HG03521 (cell line): Measurements from ENCODE around the gene HMG20A.
A peak's percentile ranks its signal among the peaks of the same experiment; 100 is the strongest.
"Not testable (repeated sequence)": the region's sequence is repeated elsewhere in the genome, so short reads cannot be mapped to it uniquely, and the experiment has no call there.

Experiments used
- ATAC-seq: cut with Tn5 transposase; IDR thresholded peaks from one replicate; pipeline ENCODE4 v1.9.1; 2021; ENCODE audit warnings: mild to moderate bottlenecking, moderate library complexity; ENCODE audit not compliant: unreplicated experiment

HMG20A gene

DNA sequence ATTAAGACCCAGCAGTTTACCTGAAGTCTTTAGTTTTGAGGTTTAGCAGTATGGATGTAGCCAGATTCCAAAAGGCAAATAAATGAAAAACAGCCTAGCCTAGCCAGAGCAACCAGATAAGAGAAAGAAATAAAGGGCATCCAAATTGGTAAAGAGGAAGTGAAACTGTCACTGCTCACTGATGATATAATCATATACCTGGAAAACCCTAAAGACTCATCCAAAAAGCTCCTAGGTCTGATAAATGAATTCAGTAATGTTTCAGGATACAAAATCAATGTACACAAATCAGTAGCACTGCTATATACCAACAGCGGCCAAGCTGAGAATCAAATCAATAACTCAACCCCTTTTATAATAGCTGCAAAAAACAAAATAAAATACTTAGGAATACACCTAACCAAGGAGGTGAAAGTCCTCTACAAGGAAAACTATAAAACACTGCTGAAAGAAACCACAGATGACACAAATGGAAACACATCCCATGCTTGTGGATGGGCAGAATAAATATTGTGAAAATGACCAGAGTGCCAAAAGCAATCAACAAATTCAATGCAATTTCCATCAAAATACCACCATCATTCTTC is 14.4 kb upstream of the HMG20A start:
- not testable (repeated sequence) for ATAC-seq

DNA sequence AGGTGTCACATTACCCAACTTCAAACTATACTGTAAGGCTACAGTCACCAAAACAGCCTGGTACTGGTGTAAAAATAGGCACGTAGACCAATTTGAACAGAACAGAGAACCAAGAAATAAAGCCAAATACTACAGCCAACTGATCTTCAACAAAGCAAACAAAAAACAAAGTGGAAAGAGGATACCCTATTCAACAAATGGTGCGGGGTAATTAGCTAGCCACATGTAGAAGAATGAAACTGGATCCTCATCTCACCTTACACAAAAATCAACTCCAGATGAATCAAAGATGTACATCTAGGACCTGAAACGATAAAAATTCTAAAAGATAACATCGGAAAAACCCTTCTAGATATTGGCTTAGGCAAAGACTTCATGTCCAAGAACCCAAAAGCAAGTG is 13.8 kb upstream of the HMG20A start:
- ATAC-seq = no peak

DNA sequence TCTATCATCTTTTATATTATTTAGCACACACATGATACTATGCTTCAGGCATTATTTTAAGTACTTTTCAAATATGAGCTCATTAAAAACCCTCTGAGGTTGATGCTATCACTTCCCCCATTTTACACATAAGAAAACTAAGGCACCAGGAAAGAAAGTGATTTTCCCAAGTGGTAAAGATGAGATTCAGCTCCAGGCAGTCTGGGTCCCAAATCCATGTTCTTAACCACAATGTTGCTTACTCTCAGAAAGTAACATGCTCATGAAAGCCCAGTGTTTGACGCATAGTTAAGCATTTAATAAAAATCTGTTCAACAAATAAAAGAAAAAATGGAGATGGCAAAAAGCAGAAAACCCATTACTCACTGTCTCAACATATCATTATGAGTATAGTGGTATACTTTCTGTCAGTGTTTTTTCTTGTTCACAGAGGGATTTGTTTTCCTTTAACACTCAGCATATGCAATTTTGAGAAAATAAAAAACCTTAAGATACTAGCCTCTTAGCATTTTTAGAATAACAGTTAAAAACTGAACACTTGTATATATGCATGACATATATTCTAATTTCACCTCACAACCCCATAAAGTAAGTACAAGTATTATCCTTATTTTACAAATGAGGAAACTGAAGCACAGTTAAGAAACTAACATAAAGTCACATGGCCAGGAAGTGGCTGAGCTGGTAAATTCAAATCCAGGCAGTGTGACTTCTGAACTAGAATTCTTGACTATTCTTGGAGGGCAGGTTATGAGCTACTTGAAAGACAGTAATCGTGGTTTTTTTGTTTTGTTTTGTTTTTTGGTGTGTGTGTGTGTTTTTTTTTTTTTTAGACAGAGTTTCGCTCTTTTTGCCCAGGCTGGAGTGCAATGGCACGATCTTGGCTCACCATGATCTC is 11.2 kb upstream of the HMG20A start:
- peak; percentile 64 for ATAC-seq

DNA sequence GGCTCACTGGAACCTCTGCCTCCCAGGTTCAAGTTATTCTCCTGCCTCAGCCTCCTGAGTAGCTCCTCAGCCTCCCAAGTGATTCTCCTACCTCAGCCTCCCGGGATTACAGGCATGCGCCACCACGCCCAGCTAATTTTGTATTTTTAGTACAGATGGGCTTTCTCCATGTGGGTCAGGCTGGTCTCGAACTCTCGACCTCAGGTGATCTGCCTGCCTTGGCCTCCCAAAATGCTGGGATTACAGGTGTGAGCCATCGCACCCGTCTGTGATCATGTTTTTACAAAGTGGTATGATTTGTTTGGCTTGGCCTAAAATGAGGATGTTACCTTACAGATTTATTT is 10.6 kb upstream of the HMG20A start:
- not testable (repeated sequence) for ATAC-seq

DNA sequence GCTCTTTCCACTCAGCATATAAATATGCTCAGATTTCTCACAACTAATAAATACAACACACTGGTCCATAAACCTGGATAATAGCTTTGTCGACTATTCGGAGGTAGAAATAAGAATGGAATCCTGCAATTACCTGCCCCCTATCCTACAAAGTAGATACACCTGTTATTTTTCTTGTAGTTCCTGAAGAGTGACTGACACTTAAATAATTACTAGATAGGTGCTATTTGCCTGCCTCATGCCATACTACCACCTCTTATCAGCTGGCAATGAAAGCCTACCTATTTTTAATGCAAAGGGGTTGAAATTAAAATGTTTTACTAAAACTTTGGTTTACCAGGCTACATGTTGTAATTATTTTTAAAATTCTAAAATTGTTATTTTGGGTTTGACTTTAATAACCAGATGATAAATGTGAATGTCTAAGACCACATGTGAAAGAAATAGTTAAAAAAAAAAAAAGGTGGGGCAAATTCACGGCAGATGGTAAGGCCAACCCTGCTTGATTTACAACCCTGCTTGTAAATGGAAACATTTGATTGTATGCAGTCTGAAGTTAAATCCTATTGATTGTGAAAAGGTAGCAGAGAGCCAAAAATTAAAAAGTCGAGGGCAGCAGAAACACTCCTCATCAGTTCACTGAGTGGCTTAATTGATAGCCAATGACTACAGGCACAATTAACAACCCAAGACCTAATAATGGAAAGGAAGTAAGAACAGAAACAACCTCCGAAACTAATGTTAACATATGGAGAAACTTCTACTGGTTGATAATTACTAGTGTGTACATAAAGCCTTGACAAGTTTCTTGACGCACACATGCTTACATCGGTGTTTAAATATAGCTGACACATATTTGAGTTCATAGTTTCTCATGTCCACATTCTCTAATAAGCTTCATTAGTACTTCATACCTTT is 9.7 kb upstream of the HMG20A start:
- ATAC-seq = no peak

DNA sequence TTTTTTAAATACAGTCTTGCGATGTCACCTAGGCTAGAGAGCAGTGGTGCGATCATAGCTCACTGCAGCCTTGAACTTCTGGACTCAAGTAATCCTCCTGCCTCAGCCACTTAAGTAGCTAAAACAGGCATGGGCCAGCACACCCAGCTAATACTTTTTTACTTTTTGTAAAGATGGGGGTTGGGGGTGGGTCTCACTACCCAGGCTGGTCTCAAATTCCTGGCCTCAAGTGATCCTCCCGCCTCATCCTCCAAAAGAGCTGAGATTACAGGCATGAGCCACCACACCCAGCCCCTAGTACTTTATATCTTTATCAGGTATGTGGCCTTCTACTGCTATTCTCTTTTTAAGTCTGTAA is 9.1 kb upstream of the HMG20A start:
- ATAC-seq = no peak

DNA sequence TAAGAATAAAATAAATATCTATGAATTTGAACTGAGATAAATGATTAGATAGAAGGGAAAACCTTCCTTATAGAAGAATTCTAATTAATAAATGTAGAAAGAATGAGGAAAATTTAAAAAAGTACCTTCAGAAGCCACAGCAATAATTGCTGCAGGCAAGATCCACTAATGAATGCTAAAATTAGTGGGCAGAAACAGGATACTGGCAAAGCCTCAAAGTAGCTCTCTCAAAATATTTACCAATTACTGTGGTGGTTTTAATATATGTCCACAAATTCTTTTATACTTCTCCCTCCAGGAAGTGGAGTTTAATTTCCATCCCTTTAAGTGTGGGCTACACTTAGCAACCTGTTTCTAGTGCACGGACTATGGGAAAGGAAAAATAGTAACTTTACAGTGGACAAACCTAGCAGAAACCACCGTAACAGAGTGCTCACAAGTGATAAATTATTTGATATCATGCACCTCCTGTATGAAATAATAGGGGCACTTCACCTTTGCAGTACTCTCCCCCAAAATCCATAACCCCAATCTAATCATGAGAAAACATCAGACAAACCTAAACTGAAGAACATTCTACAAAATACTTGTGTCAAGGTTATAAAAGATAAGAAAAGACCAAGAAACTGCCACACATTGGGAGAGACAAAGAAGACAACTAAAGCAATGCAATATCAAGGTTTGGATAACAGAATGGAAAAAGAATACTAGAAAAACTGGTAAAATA is 7.6 kb upstream of the HMG20A start:
- ATAC-seq = no peak

DNA sequence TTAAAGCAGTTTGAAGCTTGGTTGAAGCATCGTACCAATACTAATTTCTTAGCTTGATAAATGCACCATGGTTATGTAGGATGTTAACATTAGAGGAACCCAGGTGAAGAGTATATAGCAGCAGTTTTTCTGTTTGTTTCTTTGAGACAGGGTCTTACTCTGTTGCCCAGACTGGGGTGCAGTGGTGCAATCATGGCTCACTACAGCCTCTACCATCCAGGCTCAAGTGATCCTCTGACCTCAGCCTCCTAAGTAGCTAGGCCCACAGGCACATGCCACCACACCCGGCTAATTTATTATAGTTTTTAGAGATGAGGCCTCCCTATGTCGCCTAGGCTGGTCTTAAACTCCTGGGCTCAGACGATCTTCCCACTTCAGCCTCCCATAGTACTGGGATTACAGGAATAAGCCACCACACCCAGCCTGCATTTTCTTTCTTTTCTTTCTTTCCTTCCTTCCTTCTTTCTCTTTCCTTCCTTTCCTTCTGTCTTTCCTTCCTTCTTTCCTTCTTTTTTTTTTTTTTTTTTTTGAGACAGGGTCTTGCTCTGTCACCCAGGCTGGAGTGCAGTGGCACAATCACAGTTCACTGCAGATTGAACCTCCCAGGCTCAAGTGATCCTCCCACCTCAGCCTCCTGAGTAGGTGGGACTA is 6.9 kb upstream of the HMG20A start:
- no peak for ATAC-seq

DNA sequence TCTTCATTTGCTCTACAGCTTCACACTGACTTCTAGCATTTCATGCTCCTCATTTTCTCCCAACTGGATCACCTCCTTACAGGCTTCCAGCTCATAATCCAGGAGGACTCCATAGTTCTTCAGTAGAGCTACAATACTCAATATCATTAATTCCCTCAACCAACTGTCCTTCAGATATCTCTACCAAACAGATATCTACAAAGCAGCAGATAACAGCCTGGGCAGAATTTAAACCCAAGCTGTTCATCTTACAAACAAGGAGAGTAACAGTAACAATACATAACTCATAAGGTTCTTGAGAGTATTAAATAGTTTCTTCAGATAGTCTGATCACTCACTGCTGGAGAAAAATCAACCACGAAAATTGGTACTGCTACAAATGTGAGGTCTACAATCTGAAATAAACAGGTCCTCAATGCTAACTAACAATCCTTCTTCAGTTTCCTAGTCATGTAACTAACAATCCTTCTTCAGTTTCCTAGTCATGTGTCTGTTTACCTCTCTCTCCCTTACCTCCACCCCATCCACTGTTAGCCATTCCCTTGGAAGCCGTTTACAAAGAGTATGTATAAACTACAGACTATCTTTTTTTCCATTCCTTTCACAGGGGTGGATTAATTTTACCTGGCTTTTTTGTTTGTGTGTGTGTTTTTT is 5.8 kb upstream of the HMG20A start:
- no peak for ATAC-seq

DNA sequence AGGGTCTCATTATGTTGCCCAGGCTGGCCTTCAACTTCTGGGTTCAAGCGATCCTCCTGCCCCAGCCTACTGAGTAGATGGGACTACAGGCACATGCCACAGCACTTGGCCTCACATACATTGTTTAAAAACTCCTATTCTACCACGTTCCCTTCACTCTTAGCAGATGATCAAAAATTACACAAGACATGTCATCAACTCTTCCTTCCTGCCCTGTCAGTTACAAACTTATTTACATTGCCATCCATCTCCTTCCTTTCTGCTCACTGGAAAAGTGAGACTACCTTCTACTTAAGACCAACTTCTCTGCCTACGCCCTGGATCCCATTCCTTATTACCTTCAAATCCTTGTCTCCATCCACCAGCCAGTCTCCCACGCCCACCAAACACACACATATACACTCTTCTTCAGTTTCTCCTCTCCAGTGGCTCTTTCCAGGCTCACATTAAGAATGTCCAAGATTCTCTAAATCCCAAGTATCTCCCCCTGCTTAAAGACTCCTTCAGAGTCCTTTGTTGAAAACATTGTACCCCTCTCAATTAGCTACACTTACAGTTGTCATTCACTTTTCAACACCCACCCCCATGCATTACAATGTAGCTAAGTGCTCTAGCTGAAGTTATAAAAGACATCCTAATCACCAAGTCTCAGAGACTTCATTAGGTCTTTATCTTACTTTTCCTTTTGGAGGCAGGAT is 5.1 kb upstream of the HMG20A start:
- ATAC-seq = no peak

DNA sequence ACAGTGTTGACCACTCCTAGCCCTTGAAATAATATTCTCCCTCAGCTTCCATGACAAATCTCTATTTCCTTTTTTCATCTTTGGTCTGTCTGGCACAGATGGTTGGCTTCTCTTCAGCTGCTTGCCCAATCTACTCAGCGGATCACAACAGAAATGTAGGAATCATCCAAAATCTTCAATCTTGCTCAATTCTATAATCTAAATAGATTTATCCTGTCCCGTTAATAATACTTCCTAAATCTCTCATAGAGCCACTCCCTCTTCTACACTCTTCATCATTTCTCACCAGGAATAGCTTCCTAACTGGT is 4.6 kb upstream of the HMG20A start:
- ATAC-seq = no peak

DNA sequence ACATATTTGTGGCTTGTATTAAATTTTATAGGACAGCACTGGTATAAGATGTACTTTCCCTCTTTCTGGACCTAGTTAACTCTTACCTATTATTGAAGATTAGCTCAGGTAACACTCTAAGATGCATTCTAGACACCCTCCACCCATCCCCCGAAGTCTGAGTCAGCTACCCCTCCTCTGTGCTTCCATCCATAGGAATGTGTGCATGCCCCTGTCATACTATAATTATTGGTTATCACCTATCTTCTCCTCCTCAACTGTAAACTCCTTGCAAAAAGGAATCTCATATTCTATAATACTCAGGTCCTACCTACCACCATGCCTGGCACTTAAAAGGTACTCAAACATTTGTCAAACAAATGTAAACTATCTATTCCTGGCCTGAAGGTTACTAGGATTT is 3.7 kb upstream of the HMG20A start:
- ATAC-seq = no peak

DNA sequence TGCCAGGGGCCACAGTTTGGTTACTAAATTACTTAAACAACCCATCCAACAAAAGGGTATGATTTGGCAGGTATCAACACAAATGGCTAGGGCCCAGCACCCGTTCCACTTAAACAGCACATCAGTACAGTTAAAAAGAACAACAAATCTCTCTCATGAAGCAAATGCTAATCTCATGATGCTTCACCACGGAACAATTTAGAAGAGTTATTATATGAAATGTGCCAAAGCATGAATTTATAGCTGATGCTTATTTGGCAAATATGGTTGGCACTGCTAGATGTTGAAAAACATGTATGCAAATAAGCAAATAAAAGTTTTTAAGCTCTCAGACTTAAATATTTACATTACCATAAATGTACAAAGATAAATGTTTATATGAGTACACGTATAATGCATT is 3.1 kb upstream of the HMG20A start:
- no peak for ATAC-seq

DNA sequence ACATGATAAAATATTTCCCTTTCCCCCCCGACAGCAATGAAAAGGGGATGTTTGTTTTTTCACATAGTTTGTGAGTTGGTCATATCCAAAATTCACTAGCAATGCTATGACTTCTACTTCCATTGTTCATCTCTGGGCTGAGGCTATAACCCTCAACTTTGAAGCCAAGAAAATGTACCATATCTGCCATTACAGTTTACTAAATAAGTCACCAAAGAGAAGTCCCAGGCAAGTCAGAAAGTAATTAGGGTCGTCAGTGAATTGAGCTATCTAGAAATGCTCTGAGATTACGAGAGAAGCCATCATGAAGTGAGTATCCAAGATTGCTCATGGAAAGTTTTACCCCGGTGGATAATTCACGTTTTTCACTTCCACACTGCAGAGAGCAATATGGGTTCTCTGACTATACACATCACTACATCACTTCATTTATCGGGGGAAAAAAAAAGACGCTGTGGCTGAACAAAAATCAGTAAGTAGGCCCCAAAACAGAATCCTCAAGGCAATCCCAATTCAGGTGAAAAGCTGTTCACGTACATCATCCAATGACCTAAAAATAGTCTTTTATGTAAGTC is 2.2 kb upstream of the HMG20A start:
- no peak for ATAC-seq

DNA sequence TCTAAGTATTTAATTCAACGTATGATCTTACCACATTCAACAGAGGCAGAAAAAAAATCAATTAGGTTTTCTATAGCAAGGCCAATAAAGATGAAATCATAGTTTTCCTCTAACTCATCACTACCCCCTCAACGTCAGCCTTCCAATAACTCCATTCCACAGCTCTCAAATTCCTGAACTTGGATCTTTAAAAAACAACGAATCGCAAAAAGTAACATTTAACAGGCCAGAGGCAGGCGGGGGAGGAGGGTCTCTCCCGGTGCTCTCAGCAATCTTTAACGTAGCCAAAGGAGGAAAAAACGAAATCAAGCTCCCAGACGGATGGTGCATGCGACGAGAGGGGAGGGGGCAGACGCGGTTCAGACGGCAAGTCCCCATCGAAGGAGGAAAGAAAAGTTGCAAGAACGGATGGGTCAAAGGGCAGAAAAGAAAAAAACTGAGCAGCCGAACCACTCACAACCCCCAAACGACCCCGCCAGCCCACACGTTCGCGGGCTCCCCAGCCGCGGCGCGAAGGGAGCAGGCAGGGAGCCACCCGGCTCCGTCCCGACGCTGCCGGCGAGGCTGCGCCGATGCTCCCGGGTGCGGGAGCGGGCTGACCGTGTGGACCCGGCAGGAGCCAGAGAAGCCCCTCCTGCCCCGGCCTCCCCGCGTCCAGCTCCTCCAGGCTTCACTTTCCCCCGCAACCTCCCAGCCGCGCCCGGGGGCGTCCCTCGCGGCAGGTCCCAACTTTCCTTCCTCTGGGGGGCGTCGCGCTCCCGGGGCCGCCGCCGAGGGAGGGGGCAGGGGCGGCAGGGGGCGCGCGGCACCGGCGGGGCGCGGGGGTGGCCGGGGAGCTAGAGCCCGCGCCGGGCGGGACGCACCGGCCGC is 1.5 kb upstream of the HMG20A start:
- ATAC-seq = no peak

DNA sequence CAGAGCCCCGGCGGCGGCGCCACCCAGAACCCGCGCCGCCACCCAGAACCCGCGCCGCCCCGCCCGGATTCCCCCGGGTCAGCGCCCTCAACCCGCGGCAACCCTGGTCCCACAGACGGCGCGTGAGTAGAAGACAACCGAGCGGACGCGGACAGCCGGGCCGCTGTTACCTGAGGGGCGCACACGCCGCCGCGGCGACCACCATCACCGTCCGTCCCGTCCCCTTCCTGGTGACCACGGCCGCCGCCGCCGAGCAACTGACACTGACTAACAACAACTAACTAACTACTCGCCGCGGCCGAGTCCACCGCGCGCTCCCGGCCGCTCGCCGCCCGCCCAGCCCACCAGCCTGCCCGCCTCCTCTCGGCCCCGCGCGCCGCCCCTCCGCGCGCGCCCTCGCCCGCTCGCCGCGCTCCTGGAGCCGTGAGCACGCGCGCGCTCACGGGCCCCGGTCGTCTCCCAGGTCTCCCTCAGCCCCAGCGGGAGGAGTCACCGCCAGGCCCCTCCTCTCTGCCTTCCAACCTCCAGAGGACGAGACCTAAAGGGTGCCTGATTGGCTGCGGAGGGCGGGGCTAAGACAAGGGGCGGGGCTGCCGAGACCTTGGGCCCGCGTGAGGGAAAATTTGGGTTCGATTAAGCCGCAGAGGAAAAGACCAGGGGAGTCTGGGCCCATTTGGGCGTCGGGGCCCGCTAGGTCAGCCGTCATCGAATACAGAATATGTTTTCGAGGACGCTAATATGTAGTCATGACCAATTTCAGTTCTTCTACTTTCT is 665 bp upstream of the HMG20A start, which contains the start of gene PEAK1:
PEAK1 (minus strand) TSS at position 269 of the 774 bp plus-strand sequence. CDS start 238,178 bp downstream, outside the sequence.
- ATAC-seq = peak; percentile 93

DNA sequence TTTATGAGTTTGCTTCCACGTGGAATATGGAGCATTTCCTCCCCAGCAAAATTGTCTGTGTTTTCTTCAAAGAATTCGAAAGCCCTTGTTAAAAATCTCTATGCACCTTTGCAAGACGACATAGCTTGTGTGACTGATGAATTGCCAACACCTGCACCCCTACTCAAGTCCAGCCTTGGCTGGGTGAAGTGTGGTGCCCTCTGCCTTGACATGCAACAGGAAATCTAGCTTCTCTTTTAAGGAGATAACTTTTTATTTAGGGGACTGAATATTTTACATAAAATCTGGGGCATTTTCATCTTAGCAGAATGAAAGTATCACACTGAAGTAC is 647 bp downstream of the HMG20A start:
- no peak for ATAC-seq

DNA sequence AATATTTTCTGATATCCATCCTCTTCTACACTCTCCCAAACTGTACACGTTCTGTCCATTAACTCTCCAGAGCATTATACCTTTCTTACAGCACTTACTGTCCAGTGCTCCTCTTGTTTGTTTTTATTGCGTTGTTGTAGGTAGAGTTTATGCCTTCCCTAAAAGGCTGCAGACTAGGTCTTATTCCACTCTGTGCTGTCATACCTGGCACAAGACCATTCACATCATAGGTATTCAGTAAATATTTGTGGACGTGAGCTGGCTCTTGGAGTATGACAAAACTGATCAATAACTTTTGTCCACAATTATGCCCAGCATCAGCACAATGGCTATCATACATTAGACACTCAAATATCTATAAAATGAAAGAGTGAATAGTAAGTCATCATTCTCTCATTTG is 4.4 kb downstream of the HMG20A start:
- ATAC-seq = no peak
